HG02970 (cell line): ENCODE results near the gene GJE1.
"Not testable (repeated sequence)": the region's sequence is repeated elsewhere in the genome, so short reads cannot be mapped to it uniquely, and the experiment has no call there.

Experiments
- ATAC-seq: cut with Tn5 transposase; IDR thresholded peaks from one replicate; pipeline ENCODE4 v1.9.1; 2021; ENCODE audit warnings: mild to moderate bottlenecking, moderate library complexity, moderate number of reproducible peaks; ENCODE audit not compliant: unreplicated experiment, low FRiP score

Gene GJE1, protein sequence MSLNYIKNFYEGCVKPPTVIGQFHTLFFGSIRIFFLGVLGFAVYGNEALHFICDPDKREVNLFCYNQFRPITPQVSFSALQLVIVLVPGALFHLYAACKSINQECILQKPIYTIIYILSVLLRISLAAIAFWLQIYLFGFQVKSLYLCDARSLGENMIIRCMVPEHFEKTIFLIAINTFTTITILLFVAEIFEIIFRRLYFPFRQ

DNA sequence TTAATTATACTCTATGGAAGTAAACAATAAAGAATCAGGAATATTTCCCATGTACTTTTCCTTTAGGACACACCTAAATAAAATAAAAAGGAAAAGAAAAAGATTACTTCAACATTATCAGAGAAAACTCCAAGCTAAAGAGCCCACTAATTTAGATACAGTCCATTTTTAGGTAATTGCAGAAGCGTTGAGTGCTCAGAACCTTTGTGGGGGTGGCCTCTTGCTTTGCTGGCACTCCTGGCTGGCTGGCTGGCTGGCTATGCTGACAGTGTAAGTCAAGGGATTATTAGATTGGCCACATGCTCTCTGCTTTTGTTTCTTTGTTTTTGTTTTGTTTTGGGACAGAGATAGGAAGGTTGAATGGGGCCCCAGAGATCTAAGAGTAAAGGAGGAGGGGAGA lies at the start of gene GJE1:
Gene GJE1 (plus strand): TSS at position 301 of the 400 bp plus-strand sequence. CDS start 234 bp downstream, outside the sequence.
- no peak for ATAC-seq

DNA sequence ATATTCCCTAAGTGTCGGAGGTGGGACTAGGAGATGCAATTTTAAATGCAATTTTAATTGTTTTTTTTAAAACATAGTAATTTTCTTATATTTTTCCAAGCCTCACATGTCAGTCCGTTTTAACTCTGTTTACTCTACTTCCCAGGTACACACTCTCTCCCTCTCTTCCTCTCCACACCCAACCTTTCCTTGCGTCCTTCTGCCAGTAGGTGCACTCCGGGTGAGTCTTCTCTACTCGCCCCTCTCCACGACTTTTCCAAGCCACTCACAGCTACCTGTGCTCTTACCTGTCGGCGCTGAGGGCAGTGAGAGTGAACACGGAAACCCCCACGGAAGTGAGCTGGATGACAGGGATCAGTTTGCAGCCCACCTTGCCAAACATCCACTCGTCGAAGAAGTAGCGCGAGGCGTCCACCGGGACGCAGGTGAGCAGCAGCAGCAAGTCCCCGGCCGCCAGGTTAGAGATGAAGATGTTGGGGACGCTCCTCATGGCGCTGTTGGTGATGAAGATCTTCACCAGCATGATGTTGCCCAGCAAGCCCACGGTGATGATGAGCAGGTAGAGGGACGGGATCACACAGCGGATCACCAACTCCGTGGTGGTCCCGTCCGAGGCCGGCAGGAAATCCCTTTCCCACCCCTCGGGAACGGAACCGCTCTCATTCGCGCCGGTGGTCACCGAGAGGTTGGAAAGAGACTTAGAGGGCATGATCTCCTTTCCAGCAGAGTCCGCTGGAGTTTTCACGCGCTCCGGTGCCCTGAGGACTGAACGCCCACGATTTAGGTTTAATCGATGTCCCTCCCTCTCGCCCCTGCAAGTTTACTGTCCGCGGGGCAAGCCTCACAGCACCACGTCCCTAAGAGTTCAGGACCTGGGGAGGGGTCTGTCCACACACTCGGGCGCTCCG lies 44.5 kb upstream of the GJE1 start:
- no peak for ATAC-seq

DNA sequence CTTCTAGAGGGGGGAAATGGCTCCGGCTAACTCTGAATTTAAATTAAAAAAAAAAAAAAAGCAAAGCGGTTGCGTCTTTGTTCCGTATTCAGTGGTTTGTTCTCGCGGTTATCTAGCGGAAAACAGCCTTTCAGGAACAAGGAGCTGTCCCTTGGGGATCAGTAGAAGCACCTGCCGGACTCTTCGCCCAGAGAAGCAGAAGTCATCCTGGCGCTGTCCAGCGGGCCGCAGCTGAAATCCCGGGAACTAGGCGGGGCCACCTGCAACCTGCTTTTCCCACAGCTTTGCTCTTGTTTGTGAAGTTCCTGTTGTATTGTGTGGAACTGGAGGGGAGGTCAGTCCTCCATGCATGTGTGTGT lies 43.9 kb upstream of the GJE1 start:
- ATAC-seq, result no peak

DNA sequence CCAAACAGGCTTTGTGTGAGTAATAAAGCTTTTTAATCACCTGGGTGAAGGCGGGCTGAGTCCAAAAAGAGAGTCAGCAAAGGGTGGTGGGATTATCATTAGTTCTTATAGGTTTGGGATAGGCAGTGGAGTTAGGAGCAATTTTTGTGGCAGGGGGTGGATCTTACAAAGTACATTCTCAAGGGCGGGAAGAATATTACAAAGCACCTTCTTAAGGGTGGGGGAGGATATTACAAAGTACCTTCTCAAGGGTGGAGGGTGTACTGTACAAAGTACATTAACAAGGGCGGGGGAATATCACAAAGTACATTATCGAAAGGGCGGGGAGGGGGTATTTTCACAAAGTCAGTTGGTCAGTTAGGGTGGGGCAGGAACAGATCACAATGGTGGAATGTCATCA lies 27.9 kb upstream of the GJE1 start:
- not testable (repeated sequence) for ATAC-seq

DNA sequence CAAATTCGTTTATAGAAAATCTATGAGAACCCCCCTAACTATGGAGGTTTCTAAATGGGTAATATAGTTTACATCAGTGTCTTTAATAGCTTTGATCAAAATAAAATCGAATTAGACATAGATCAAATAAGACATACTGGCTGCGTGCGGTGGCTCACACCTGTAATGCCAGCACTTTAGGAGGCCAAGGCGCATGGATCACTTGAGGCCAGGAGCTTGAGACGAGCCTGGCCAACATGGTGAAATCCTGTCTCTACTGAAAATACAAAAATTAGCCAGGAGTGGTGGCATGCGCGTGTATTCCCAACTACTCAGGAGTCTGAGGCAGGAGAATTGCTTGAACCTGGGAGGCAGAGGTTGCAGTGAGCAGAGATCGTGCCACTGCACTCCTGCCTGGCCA lies 21.9 kb upstream of the GJE1 start:
- not testable (repeated sequence) for ATAC-seq

DNA sequence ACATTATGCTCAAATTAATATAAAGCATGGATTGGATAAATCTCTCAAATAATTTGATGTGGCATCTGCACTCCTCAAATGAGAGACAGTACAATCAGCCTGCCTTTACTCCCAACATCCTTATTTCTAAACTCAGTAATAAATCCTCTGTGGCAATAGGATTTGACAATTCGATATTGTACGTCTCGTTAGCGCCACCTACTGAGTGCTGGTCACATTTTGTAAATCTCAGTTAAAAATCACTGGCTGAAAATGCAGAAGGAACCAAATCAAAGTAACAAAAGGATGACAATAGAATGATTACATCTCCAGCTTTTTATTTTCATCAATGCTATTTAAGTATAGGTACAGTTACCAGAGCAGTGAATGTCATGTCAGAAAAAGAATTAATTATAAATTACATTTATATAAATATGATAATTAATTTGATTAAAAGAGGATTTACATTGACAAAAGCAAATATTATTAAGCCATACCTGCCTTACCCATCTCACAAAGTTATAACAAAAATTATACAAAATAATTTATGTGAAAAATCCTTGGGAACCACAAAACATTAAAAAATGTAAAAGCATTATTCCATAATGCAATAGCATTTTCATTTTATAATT lies 20.2 kb upstream of the GJE1 start:
- no peak for ATAC-seq

DNA sequence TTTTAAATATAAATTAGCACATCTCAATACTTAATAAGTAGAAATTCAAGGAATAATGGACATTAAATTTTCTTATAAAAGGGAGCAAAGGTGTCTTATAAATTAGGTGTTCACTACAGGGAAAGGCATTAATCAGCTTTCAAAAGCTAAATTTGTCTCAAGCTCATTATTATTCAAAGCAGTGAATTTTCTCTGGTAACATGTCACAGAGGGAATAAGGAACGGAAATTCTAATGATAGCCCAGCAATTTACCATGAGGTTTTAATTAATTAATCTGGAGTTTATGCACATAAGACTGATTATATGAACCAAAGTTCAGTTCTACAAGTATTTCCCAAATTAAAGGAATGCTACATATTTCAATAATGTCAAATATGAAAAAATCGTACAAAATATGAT lies 15.4 kb upstream of the GJE1 start:
- no peak for ATAC-seq

DNA sequence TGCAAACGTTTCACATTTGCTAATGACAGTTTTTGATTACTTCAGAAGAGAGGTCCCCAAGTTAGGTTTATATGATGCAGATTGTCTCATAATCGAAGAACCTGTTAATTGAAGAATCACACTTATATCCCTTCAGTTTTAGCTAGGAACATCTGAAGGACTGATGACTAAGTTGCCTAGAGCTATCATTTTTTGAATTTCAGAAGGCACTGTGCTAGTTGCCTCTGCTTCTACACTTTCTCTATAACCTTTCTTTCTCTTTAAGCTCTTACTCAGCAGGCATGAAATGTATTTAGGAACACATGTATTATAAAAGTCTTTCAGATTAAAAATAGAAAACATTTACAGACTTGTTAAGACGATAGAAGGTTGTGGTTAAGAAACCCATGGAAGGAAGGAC lies 14.4 kb upstream of the GJE1 start:
- ATAC-seq, result no peak

DNA sequence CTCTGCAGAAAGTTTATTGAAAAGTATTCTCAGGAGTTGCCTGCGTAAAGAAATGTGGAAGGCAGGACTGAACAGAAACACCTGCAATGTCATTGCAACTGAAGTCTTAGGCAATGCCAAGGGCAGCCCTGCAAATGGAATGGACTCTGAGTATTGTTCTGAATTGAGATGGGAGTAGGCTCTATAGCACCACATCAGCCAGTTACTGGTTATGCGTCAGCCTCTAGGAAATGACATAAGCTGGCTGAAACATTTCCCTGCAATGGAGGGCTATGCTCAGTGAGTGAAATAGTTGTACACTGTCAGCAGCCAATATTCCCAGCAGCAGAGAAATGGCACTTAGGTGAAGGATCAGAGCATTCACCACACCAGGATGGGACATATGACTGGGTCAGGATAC lies 13.8 kb upstream of the GJE1 start:
- ATAC-seq, result no peak

DNA sequence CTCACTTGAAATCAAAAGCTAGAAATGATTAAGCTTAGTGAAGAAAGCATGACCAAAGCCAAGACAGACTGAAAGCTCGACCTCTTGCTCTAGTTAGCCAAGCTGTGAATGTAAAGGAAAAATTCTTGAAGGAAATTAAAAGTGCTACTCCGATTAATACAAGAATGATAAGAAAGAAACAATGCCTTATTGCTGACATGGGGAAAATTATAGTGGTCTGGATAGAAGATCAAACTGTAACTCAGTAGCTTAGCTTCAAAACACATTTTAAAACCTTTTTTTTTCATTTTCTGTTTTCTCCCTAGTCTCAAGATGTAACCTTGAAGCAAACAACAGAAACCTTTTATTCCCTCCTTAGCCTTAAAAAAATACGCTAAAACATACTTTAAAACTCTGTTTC lies 11.4 kb upstream of the GJE1 start:
- ATAC-seq, result no peak

DNA sequence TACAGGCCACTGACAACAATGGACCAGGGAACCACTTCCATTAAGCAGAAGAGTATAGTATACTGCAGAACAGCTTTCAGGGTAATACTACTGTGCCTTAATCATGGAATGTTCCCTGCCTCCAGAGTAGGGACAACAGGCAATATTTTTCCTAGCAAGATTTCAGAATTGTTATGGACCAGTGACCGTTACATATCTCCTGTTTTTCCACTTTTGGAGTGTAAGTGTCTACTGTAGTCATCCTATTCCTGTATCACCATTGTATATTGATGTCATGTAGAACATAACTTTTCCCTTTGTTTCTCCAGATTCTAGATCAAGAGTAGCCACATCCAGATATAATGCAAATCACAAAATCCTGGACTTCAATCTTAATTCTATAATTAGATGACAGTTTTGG lies 1.9 kb upstream of the GJE1 start:
- no peak for ATAC-seq

DNA sequence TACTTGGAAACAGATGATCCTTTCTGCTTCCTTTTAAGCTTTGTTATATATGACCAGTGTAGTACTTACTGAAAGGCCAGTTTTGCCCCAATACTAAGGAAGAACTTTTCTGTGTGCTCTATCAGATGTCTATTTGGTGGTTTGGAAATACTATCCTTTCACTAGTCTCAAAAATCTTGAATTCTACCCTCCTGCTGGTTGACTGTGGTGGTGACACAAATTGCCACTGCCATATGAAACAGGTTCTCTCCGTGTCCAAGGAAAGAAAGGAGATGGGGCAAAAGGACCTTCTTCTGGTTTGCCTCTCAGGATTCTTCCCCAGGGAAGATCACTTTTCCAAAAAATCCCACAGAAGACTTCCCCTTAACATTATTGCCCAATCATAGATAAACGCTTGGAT lies 6.2 kb downstream of the GJE1 start:
- ATAC-seq, result no peak

DNA sequence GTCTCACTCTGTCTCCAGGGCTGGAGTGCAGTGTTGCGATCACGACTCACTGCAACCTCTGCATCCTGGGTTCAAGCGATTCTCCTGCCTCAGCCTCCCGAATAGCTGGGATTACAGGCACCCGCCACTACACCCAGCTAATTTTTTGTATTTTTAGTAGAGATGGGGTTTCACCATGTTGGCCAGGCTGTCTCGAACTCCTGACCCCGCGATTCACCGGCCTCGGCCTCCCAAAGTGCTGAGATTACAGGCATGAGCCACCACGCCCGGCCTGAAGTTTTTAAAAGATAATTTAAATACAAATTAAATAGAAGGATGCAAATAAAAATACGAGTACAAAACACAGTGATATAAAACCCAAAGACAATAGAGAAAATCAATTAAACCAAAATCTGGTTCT lies 8.8 kb downstream of the GJE1 start:
- not testable (repeated sequence) for ATAC-seq

DNA sequence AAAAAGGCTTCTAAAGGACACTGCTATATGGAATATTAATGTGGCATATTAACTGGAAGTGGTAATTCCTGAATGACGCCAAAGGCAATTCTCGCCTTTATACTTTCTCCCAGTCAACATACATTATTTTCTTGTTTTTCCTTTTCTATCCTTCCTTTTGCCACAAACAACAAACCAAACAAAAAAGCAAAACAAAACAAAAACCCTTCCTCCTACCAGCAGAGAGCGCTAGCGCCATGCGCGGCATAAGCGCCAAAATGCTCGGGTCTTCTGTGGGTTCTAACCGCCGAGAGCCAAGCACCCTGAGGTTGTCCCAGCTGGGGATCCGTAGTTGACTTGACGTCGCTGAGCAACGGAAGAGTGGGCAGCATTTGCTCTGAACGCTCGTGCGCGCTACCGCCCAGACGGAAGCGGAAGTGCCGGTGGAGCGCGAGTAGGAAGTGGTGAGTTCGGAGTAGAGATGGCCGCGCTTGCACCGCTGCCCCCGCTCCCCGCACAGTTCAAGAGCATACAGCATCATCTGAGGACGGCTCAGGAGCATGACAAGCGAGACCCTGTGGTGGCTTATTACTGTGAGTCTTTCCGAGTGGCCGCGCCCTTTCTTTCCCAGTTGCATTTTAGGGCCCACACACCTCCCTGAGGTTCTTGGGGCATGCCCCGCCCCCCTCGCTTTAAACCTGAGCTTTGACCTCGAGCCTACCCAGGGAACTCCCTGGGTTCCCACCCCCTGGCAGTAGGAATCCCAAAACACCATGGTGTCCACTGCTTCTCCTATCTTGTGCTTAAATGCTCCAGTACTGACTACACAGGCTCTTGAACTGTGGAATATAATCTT lies 14.3 kb downstream of the GJE1 start, which contains the start of the genes NMBR and VTA1:
Gene NMBR (minus strand): TSS at position 295 of the 835 bp plus-strand sequence. CDS start 58,464 bp downstream, outside the sequence.
Gene VTA1 (plus strand): TSS at position 436 of the 835 bp plus-strand sequence. CDS start 25 bp downstream, at position 461.
- ATAC-seq, result peak; percentile 99

DNA sequence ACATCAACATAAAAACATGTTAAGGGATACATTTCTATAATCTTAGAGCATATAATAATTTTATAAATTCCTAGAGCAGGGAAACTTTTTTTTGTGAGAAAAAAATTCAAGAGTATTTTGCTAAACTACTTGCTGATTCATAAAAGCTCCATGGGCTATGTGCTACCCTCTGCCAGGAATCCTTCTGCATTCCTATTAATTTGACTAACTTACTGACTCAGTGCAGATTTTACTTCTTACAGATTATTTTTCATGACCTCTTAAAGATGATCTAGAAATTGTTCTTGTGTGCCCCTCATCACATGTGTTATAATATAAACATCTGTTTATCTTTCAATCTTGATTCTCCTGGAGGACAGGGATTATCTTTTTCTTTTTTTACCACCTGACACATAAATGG lies 20.0 kb downstream of the GJE1 start:
- ATAC-seq, result no peak

DNA sequence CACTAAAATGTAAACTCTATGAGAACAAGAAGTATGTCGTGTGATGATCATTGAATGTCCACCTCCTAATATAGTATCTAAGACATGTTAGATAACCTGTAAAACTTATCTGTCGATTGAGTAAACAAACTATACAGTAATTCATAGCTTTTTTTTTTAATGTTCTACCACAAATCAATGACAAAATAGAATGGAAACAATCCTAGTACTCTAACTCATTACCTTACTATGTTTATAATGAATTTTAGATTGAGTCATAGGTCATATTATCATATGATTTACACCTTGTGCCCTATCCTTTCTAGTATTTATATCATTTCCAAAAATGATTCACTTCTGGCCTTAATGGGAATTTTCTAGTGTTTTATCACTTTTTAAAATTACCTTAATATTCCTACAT lies 20.5 kb downstream of the GJE1 start:
- no peak for ATAC-seq

DNA sequence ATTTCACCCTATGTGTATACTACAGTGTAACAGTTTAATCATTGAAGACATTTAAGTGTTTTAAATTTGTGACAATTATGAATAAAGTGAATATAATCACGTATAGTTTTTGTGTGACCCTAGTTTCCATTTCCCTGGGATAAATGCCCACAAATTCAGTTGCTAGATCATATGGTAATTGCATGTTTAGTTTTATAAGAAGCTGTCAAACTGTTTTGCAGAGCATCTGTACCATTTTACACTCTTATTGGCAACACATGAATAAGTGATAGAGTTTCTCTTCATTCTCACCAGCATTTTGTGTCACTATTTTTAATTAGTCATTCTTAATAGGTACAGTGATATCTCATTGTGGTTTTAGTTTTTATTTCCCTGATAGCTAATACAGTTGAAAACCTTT lies 21.6 kb downstream of the GJE1 start:
- ATAC-seq, result no peak

DNA sequence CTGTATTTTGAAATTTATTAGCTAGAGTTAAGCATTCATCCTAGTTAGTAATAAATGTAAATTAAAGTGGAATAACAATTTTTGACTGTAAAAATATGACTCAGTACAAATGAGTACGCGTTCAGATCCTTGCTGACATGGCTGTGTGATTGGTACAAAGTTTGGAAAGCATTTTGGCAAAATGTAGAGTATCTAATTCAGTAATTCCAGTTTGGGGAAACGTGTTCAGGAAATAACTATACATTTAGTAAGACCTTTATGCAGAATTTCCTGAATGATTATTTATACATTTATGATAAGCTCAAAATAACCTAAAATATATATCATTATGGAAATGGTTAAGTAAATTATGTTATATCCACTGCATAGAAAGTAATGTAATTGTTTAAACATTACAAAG lies 22.4 kb downstream of the GJE1 start:
- ATAC-seq, result no peak

DNA sequence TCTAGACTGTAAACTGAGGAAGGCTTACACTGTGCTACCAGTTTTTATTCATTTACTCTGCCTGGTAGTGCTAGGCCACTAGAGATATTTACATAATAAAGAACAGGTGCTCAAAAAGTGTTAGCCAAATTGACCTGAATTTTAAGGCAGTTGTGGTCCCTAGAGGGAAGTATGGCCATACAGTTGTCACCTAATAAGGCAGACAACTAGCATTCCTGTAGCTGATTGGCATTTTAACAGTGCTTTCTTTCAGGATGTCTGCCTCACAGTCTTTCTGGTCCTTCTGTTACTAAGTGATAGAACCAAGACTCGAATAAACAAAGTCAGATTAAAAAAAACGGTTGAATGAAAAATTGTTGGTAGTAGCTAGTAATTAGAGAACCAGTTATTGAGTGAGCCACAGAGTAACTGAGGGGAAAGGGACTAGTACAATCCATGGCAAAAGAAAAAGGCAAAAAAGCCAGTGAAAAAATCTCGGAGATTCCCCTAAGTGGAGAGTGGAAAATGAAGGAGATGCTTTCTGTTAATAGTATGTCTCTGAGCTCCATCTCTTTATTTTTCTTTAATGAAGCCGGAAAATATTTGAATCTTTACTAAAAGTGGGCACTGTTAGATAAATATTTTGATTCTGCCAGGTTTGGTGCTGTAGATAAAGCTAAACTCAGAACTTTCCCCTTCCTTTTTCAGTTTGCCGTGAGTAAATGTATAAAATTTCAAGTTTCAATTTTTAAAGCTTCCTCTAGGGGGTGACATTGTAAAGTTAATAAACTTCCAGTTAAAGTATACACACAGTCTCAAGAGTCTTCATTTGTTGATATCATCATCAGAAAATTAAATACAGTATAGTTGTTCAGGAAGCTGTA lies 23.4 kb downstream of the GJE1 start:
- no peak for ATAC-seq

DNA sequence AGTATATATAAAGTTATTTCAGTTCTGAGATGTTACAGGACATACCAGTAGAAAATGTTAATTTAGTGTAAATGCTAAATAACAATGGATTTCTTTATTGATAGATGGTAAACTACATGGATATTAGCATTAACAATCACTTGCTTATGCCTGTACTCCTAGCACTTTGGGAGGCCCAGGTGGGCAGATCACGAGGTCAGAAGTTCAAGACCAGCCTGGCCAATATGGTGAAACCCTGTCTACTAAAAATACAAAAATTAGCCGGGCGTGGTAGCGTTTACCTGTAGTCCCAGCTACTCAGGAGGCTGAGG lies 24.0 kb downstream of the GJE1 start:
- ATAC-seq, result not testable (repeated sequence)
